H1 (cell line): ENCODE measurements around the gene CYLD. TPM values are rescaled to one million over a fixed set of nuclear protein-coding genes. Genes with fewer than 3 reads are reported as not detected.

Source experiments
- CTCF ChIA-PET: fragments of 300-600 bp; sonication (Branson Sonifier 250); formaldehyde crosslinking; loops from one replicate; lab custom pipeline; 2021; ENCODE audit not compliant: partially characterized antibody; lab: Charles Lee
- POLR2A ChIA-PET: fragments of 300-600 bp; sonication (Branson Sonifier 250); formaldehyde crosslinking; loops from one replicate; lab custom pipeline; 2021; ENCODE audit warnings: inconsistent platforms; ENCODE audit not compliant: partially characterized antibody; lab: Charles Lee
- DNase-seq, 2 experiments: peaks; one replicate each; pipeline versions ENCODE4 v3.0.0 to v3.0.0-alpha.2; 2010 to 2022; ENCODE audit warnings: low spot score in 2 of 2, low read depth in 1 of 2, mixed read lengths in 1 of 2
- FAIRE-seq: peaks from 2 replicates; lab custom pipeline; 2011; peaks lifted over from hg19 to GRCh38; lab: Jason Lieb, UNC
- H2AFZ ChIP-seq: 2 replicates; pipeline ENCODE4 v1.8.1; 2012; ENCODE audit warnings: low read length, inconsistent platforms
- H2AK5ac ChIP-seq: 2 replicates; pipeline ENCODE4 v1.6.1; 2013; ENCODE audit warnings: low read depth, low read length
- H2BK120ac ChIP-seq: replicated peaks from 2 replicates; pipeline ENCODE3; 2013; ENCODE audit warnings: low read depth, low read length, inconsistent platforms
- H2BK12ac ChIP-seq: 2 replicates; pipeline ENCODE4 v1.6.1; 2013; ENCODE audit warnings: low read depth, low read length
- H2BK15ac ChIP-seq: 2 replicates; pipeline ENCODE4 v1.6.1; 2013; ENCODE audit warnings: low read length
- H2BK20ac ChIP-seq: 2 replicates; pipeline ENCODE4 v1.6.1; 2013; ENCODE audit warnings: low read length
- H2BK5ac ChIP-seq: 2 replicates; pipeline ENCODE4 v1.6.1; 2013; ENCODE audit warnings: low read depth, low read length
- H3K14ac ChIP-seq: 2 replicates; pipeline ENCODE4 v1.6.1; 2013; ENCODE audit warnings: inconsistent platforms; ENCODE audit not compliant: insufficient read length
- H3K18ac ChIP-seq: 2 replicates; pipeline ENCODE4 v1.6.1; 2013; ENCODE audit warnings: low read length; ENCODE audit errors: extremely low read depth
- H3K23ac ChIP-seq: 2 replicates; pipeline ENCODE4 v1.6.1; 2013; ENCODE audit warnings: inconsistent platforms; ENCODE audit not compliant: insufficient read length
- H3K23me2 ChIP-seq: 2 replicates; pipeline ENCODE4 v1.6.1; 2013; ENCODE audit warnings: low read depth, low read length
- H3K27ac ChIP-seq: 2 replicates; pipeline ENCODE4 v1.6.1; 2011; ENCODE audit warnings: low read depth, low read length, inconsistent platforms
- H3K27me3 ChIP-seq, 4 experiments: replicated peaks in 1 of 4; 1 replicate in 1 of 4; 2 replicates in 3 of 4; pipeline versions ENCODE4 v1.6.1 to v1.8.1; 2011 to 2013; ENCODE audit warnings: low read length in 3 of 4, mild to moderate bottlenecking in 3 of 4, inconsistent platforms in 2 of 4, mixed read lengths in 2 of 4, moderate library complexity in 1 of 4; ENCODE audit not compliant: control insufficient read depth in 3 of 4, insufficient read depth in 3 of 4; ENCODE audit errors: extremely low read depth in 1 of 4
- H3K36me3 ChIP-seq, 4 experiments: 2 replicates each; pipeline versions ENCODE4 v1.6.1 to v1.8.1; 2011 to 2013; ENCODE audit warnings: mild to moderate bottlenecking in 4 of 4, low read length in 3 of 4, moderate library complexity in 2 of 4, control low read depth in 1 of 4, inconsistent platforms in 1 of 4; ENCODE audit not compliant: insufficient read depth in 4 of 4, control insufficient read depth in 2 of 4
- H3K4ac ChIP-seq: replicated peaks from 2 replicates; pipeline ENCODE3; 2013; ENCODE audit warnings: low read length, low read depth, mixed read lengths, inconsistent platforms; ENCODE audit not compliant: insufficient read length
- H3K4me1 ChIP-seq, 4 experiments: replicated peaks in 1 of 4; 1 replicate in 1 of 4; 2 replicates in 3 of 4; pipeline versions ENCODE4 v1.6.1 to v1.8.1; 2011 to 2013; ENCODE audit warnings: low read length in 3 of 4, inconsistent platforms in 2 of 4, mixed read lengths in 1 of 4; ENCODE audit not compliant: insufficient read depth in 4 of 4, control insufficient read depth in 3 of 4
- H3K4me2 ChIP-seq, 2 experiments: 2 replicates each; pipeline versions ENCODE4 v1.6.1 to v1.8.1; 2011 to 2013; ENCODE audit warnings: low read depth in 2 of 2, low read length in 2 of 2, control low read depth in 1 of 2, inconsistent platforms in 1 of 2, mild to moderate bottlenecking in 1 of 2; ENCODE audit not compliant: insufficient read depth in 1 of 2
- H3K4me3 ChIP-seq, 4 experiments: fragments of 200-600, 300-600 bp in 1 of 4; sonication (generic), shearing (Covaris generic), sonication (Bioruptor Twin) in 1 of 4; 2 replicates each; pipeline versions ENCODE4 v1.5.1 to v1.8.1; 2011 to 2016; ENCODE audit warnings: low read length in 4 of 4, low read depth in 3 of 4, control low read depth in 2 of 4, inconsistent platforms in 2 of 4, mild to moderate bottlenecking in 2 of 4, mixed read lengths in 1 of 4, moderate library complexity in 1 of 4; ENCODE audit not compliant: insufficient read depth in 2 of 4; ENCODE audit errors: extremely low read depth in 1 of 4
- H3K56ac ChIP-seq: replicated peaks from 2 replicates; pipeline ENCODE3; 2013; ENCODE audit warnings: low read depth, mild to moderate bottlenecking, mixed read lengths, low read length, inconsistent platforms; ENCODE audit not compliant: insufficient read length
- H3K79me1 ChIP-seq: 2 replicates; pipeline ENCODE4 v1.6.1; 2013; ENCODE audit warnings: low read depth, low read length, control low read depth
- H3K79me2 ChIP-seq, 2 experiments: 2 replicates each; pipeline versions ENCODE4 v1.6.1 to v1.8.1; 2012 to 2013; ENCODE audit warnings: low read length in 2 of 2, mild to moderate bottlenecking in 2 of 2, inconsistent platforms in 1 of 2; ENCODE audit not compliant: insufficient read depth in 2 of 2, control insufficient read depth in 1 of 2
- H3K9ac ChIP-seq, 4 experiments: replicated peaks in 1 of 4; 1 replicate in 1 of 4; 2 replicates in 3 of 4; pipeline versions ENCODE4 v1.6.1 to v1.8.1; 2011 to 2013; ENCODE audit warnings: low read depth in 3 of 4, low read length in 3 of 4, control low read depth in 2 of 4, mild to moderate bottlenecking in 2 of 4, moderate library complexity in 2 of 4, inconsistent platforms in 1 of 4; ENCODE audit errors: extremely low read depth in 1 of 4
- H3K9me3 ChIP-seq, 2 experiments: 2 replicates each; pipeline versions ENCODE4 v1.6.1 to v1.8.1; 2012 to 2013; ENCODE audit warnings: mild to moderate bottlenecking in 2 of 2, moderate library complexity in 2 of 2, control low read depth in 1 of 2, inconsistent platforms in 1 of 2, low read depth in 1 of 2, low read length in 1 of 2, mixed read lengths in 1 of 2; ENCODE audit not compliant: insufficient read depth in 2 of 2
- H4K20me1 ChIP-seq, 2 experiments: replicated peaks in 1 of 2; 2 replicates each; pipeline versions ENCODE3 to v1.8.1; 2011 to 2013; ENCODE audit warnings: inconsistent platforms in 2 of 2, low read length in 2 of 2, mild to moderate bottlenecking in 1 of 2; ENCODE audit not compliant: insufficient read depth in 2 of 2, control insufficient read depth in 1 of 2
- H4K5ac ChIP-seq: 2 replicates; pipeline ENCODE4 v1.6.1; 2013; ENCODE audit warnings: low read length, low read depth, mixed read lengths, inconsistent platforms; ENCODE audit not compliant: insufficient read length
- H4K8ac ChIP-seq: 2 replicates; pipeline ENCODE4 v1.8.0; 2013; ENCODE audit warnings: mild to moderate bottlenecking, moderate library complexity, low read length, inconsistent platforms; ENCODE audit not compliant: insufficient read depth; ENCODE audit errors: extremely low read depth
- H4K91ac ChIP-seq: replicated peaks from 2 replicates; pipeline ENCODE3; 2013; ENCODE audit warnings: low read length, mixed read lengths, inconsistent platforms; ENCODE audit not compliant: insufficient read length
- CBX5 ChIP-seq: fragments of 300-800, 300-1000 bp; sonication (generic); IDR thresholded peaks from 2 replicates; pipeline ENCODE4 v1.7.1; 2016; ENCODE audit warnings: antibody characterized with exemption, low read length, low read depth
- CTBP2 ChIP-seq: IDR thresholded peaks from 2 replicates; pipeline ENCODE4 v1.7.0; 2011; ENCODE audit warnings: borderline replicate concordance, mild to moderate bottlenecking, moderate library complexity, mixed read lengths, low read length; ENCODE audit not compliant: insufficient read depth, insufficient read length
- KDM1A ChIP-seq: fragments of 200-600, 300-600 bp; sonication (generic); IDR thresholded peaks from 2 replicates; pipeline ENCODE4 v1.7.1; 2016; ENCODE audit warnings: mild to moderate bottlenecking, low read length, borderline replicate concordance
- POU5F1 ChIP-seq: IDR thresholded peaks from 2 replicates; pipeline ENCODE4 v1.6.1; 2011; ENCODE audit warnings: low read depth, mild to moderate bottlenecking, low read length, moderate library complexity
- TAF1 ChIP-seq: IDR thresholded peaks from 2 replicates; pipeline ENCODE4 v1.6.1; 2011; ENCODE audit warnings: mild to moderate bottlenecking, low read depth, low read length
- TAF7 ChIP-seq: optimal IDR thresholded peaks from 2 replicates; pipeline ENCODE3; 2011; ENCODE audit warnings: low read depth, mild to moderate bottlenecking, inconsistent platforms, low read length, moderate library complexity, borderline replicate concordance
- TBP ChIP-seq: IDR thresholded peaks from 2 replicates; pipeline ENCODE4 v1.6.1; 2011; ENCODE audit warnings: low read depth, low read length, improper control_type of control experiment
- TCF12 ChIP-seq: IDR thresholded peaks from 2 replicates; pipeline ENCODE4 v1.6.1; 2011; ENCODE audit warnings: low read depth, mild to moderate bottlenecking, low read length
- WGBS, 2 experiments: shearing (Covaris generic) in 1 of 2; methylation state at CpG; one replicate each; pipeline versions ENCODE4 v1.1.6 to v1.1.7; 2013 to 2015; ENCODE audit warnings: low lambda C conversion rate in 2 of 2, mixed read lengths in 2 of 2, inconsistent platforms in 1 of 2, low coverage in 1 of 2, missing lambda C conversion rate in 1 of 2; ENCODE audit not compliant: insufficient replicate concordance in 2 of 2, insufficient coverage in 1 of 2, insufficient read length in 1 of 2; ENCODE audit errors: extremely low coverage in 1 of 2, missing lambda C conversion rate in 1 of 2; 5-methylcytosine and 5-hydroxymethylcytosine counted together
- polyA plus RNA-seq, 7 experiments: library from polyadenylated mRNA; depleted of rRNA in 3 of 7; stranded (reverse) in 5 of 7; unstranded in 2 of 7; fragments of >200 nt in 5 of 7; fragments of 200-250 nt in 2 of 7; gene quantifications; 1 replicate in 5 of 7; 2 replicates in 1 of 7; 4 replicates in 1 of 7; pipeline versions ENCODE4 v1.2.1 to v1.2.3, GENCODE V29; 2011 to 2013; ENCODE audit warnings: missing spikeins in 2 of 7, mixed read lengths in 2 of 7
- total RNA-seq: library from RNA; stranded (reverse); fragmentation: NEBNext Ultra II Directional; extraction: Animal tissue kit (Norgen Biotek cat#: 25700); gene quantifications from 2 replicates; pipeline ENCODE4 v1.2.1, GENCODE V29; 2021

Gene CYLD
- total and polyA plus RNA-seq, 2 of the 8 experiments (the other 6 are each of a cell fraction or from before 2014, with no cell fraction given): 3.7 to 18.8 TPM

DNA sequence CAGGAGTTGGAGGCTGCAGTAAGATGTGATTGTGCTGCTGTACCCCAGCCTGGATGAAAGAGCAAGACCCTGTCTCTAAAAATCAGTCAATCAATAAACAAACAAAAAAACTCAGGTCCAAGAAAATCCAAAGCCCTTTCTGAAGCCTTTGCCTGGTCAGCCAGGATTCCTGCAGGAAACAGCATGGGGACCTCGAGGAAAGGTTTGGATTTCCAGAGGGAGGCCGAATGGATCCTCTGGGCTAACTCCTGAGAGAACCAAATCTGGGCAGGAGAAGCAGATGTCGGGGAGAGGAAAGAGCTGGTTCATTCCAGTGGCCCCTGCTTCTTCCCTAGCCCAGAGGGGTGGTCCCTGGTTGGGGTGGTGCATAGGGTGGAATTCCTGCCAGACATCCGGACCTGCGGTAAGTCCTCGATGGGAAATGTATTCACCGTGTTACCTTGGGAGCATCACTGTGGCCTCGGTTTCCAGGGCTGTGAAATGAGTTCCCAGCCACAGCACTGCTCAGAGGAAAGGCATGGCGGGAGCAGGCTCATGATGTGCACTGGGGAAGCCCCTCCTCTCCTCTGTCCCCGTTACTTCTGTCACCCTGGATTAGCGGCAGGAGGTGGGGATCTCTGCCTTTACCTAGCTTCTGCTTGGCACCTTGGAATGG is 75.1 kb downstream of the CYLD start:
- CTCF ChIA-PET: interaction anchor here (0.8 to 4.7 kb wide), 2 partner anchors 11 to 149 kb away, joined by 3 to 35 read pairs; no protein-coding TSS in a partner anchor
- no peak overlapping the region for H4K5ac ChIP-seq

More for the DNA sequence above, 75.1 kb downstream of the CYLD start:
- H3K23me2 ChIP-seq: no peaks in the 10 kb centered on the region
- no peak overlapping the region for H2BK5ac ChIP-seq
- 93% methylated on average over 11 of the region's 11 CpGs; no CpG with 5 or more reads in 1 of the 2 experiments for WGBS, 2 experiments
- H3K79me2 ChIP-seq: no peaks in the 10 kb centered on the region
- POLR2A ChIA-PET: no interaction called here
- no peak overlapping the region for H3K23ac ChIP-seq
- no peak overlapping the region for H3K56ac ChIP-seq
- H3K4me2 ChIP-seq: no peak overlapping the region
- no peak overlapping the region for H2BK15ac ChIP-seq
- H2AK5ac ChIP-seq: no peak overlapping the region
- no peaks in the 10 kb centered on the region for H3K79me1 ChIP-seq
- no peak overlapping the region for H3K14ac ChIP-seq
- H3K4ac ChIP-seq: no peak overlapping the region
- no peaks in the 10 kb centered on the region for H3K4me1 ChIP-seq
- H3K27ac ChIP-seq: no peak overlapping the region
- H2BK120ac ChIP-seq: no peak overlapping the region
- no peak overlapping the region for H3K9ac ChIP-seq
- no peak overlapping the region for H2BK20ac ChIP-seq
- no peaks in the 10 kb centered on the region for H4K20me1 ChIP-seq
- TF ChIP-seq TAF1 (no peak), KDM1A (no peak), POU5F1 (no peak), CTBP2 (no peak), TAF7 (no peak), CBX5 (no peak), TBP (no peak), TCF12 (no peak)
- no peaks in the 10 kb centered on the region for H3K9me3 ChIP-seq
- H2BK12ac ChIP-seq: no peak overlapping the region
- DNase-seq (peak in 1 of 2 experiments; percentile 24), FAIRE-seq (no peak)
- H4K91ac ChIP-seq: no peak overlapping the region
- no peaks in the 10 kb centered on the region for H3K36me3 ChIP-seq
- H3K18ac ChIP-seq: no peak overlapping the region
- H4K8ac ChIP-seq: no peak overlapping the region
- no peak overlapping the region for H3K4me3 ChIP-seq
- no peak overlapping the region for H2AFZ ChIP-seq
- H3K27me3 ChIP-seq: no peaks in the 10 kb centered on the region
